ENCODE results near the gene ESR2.
"Not testable (repeated sequence)": the region's sequence is repeated elsewhere in the genome, so short reads cannot be mapped to it uniquely, and the experiment has no call there.

GRCh38 chr14:64182908-64183307 lies 111.3 kb downstream of the ESR2 start:
- not testable (repeated sequence) for TF ChIP-seq CTCF, EP300 (IDR thresholded peaks at IDR 0.05)
